SK-N-SH treated with all-trans-retinoic acid at 6 μM for 48 hours (cell line): ENCODE data around the gene OR5AU1.

Source experiments
- ARNTL ChIP-seq: fragments of 450-650 bp; formaldehyde crosslinking; IDR thresholded peaks from 2 replicates; pipeline ENCODE4 v1.5.0; 2020; ENCODE audit warnings: low read depth, mild to moderate bottlenecking, moderate library complexity, borderline replicate concordance
- BACH2 ChIP-seq: fragments of 250-450 bp; sonication (Bioruptor Pico); IDR thresholded peaks from 2 replicates; pipeline ENCODE4 v1.9.0; 2021; ENCODE audit warnings: mild to moderate bottlenecking, borderline replicate concordance
- CSDC2 ChIP-seq: fragments of 250-450 bp; sonication (Bioruptor Pico); IDR thresholded peaks from 2 replicates; pipeline ENCODE4 v1.5.0; 2020; ENCODE audit warnings: mild to moderate bottlenecking, moderate library complexity
- ESRRG ChIP-seq: fragments of 250-450 bp; sonication (Bioruptor Pico); IDR thresholded peaks from 2 replicates; pipeline ENCODE4 v1.6.1; 2021; ENCODE audit warnings: mild to moderate bottlenecking
- GLIS3 ChIP-seq: fragments of 250-450 bp; sonication (Bioruptor Pico); IDR thresholded peaks from 2 replicates; pipeline ENCODE4 v1.5.0; 2020; ENCODE audit warnings: mild to moderate bottlenecking, moderate library complexity
- TOX ChIP-seq: fragments of 250-450 bp; sonication (Bioruptor Pico); IDR thresholded peaks from 2 replicates; pipeline ENCODE4 v1.8.0; 2021; ENCODE audit warnings: mild to moderate bottlenecking, moderate library complexity, borderline replicate concordance
- ZC3H10 ChIP-seq: fragments of 250-450 bp; sonication (Bioruptor Pico); IDR thresholded peaks from 2 replicates; pipeline ENCODE4 v1.5.1; 2021; ENCODE audit warnings: mild to moderate bottlenecking, moderate library complexity
- ZFP30 ChIP-seq: fragments of 450-650 bp; formaldehyde crosslinking; IDR thresholded peaks from 2 replicates; pipeline ENCODE4 v1.5.0; 2022; ENCODE audit warnings: mild to moderate bottlenecking, moderate library complexity
- TF ChIP-seq, protein P1 (sequence below): fragments of 250-450 bp; sonication (Bioruptor Pico); IDR thresholded peaks from 2 replicates; pipeline ENCODE4 v1.5.1; 2020; ENCODE audit warnings: low read depth, mild to moderate bottlenecking, moderate library complexity
- TF ChIP-seq, protein P2 (sequence below): fragments of 250-450 bp; sonication (Bioruptor Pico); IDR thresholded peaks from 2 replicates; pipeline ENCODE4 v1.8.0; 2021; ENCODE audit warnings: low read depth, mild to moderate bottlenecking, moderate library complexity, borderline replicate concordance

GRCh38 chr14:21203470-21204166 is 47.8 kb upstream of the OR5AU1 start:
- TF ChIP-seq ARNTL (no peak), ESRRG (no peak), TOX (no peak), ZC3H10 (CRISPR knock-in tag) (no peak), CSDC2 (CRISPR knock-in tag) (no peak), GLIS3 (no peak), ZFP30 (no peak), BACH2 (CRISPR knock-in tag) (no peak)
- TF ChIP-seq, protein P1, sequence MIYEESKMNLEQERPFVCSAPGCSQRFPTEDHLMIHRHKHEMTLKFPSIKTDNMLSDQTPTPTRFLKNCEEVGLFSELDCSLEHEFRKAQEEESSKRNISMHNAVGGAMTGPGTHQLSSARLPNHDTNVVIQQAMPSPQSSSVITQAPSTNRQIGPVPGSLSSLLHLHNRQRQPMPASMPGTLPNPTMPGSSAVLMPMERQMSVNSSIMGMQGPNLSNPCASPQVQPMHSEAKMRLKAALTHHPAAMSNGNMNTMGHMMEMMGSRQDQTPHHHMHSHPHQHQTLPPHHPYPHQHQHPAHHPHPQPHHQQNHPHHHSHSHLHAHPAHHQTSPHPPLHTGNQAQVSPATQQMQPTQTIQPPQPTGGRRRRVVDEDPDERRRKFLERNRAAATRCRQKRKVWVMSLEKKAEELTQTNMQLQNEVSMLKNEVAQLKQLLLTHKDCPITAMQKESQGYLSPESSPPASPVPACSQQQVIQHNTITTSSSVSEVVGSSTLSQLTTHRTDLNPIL (CRISPR knock-in tag) = no peak
- TF ChIP-seq, protein P2, sequence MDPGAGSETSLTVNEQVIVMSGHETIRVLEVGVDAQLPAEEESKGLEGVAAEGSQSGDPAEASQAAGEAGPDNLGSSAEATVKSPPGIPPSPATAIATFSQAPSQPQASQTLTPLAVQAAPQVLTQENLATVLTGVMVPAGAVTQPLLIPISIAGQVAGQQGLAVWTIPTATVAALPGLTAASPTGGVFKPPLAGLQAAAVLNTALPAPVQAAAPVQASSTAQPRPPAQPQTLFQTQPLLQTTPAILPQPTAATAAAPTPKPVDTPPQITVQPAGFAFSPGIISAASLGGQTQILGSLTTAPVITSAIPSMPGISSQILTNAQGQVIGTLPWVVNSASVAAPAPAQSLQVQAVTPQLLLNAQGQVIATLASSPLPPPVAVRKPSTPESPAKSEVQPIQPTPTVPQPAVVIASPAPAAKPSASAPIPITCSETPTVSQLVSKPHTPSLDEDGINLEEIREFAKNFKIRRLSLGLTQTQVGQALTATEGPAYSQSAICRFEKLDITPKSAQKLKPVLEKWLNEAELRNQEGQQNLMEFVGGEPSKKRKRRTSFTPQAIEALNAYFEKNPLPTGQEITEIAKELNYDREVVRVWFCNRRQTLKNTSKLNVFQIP (CRISPR knock-in tag) = no peak
